OCI-LY1 (cell line): ENCODE measurements around the gene CTDSP1.

Experiments
- H2AFZ ChIP-seq: fragments of 200-600 bp; sonication (generic), shearing (Covaris generic); 2 replicates; pipeline ENCODE4 v1.6.0; 2014; ENCODE audit warnings: antibody characterized with exemption, mild to moderate bottlenecking, low read length
- H3F3A ChIP-seq: fragments of 200-600 bp; sonication (generic), shearing (Covaris generic); 2 replicates; pipeline ENCODE4 v1.6.0; 2014; ENCODE audit warnings: mild to moderate bottlenecking, antibody characterized with exemption, low read length, moderate library complexity; ENCODE audit not compliant: insufficient read depth
- H3K27ac ChIP-seq: fragments of 200-600 bp; sonication (generic); 2 replicates; pipeline ENCODE4 v1.5.1; 2014; ENCODE audit warnings: low read length, mixed run types, mild to moderate bottlenecking, low read depth; ENCODE audit not compliant: poor library complexity, severe bottlenecking
- H3K27me3 ChIP-seq: fragments of 200-600 bp; sonication (generic); 2 replicates; pipeline ENCODE4 v1.6.0; 2014; ENCODE audit warnings: antibody characterized with exemption, mild to moderate bottlenecking, low read length, moderate library complexity; ENCODE audit not compliant: insufficient read depth
- H3K36me3 ChIP-seq: fragments of 200-600 bp; sonication (generic); 2 replicates; pipeline ENCODE4 v1.6.1; 2014; ENCODE audit warnings: mild to moderate bottlenecking, antibody characterized with exemption, low read length, moderate library complexity, mixed read lengths; ENCODE audit not compliant: insufficient read depth
- H3K4me1 ChIP-seq: fragments of 200-600 bp; sonication (generic); 2 replicates; pipeline ENCODE4 v1.5.1; 2014; ENCODE audit warnings: mild to moderate bottlenecking, low read length, moderate library complexity; ENCODE audit not compliant: insufficient read depth, severe bottlenecking
- H3K4me2 ChIP-seq: fragments of 200-600 bp; sonication (generic), shearing (Covaris generic); 2 replicates; pipeline ENCODE4 v1.6.1; 2014; ENCODE audit warnings: low read length
- H3K4me3 ChIP-seq: fragments of 200-600 bp; sonication (generic); 2 replicates; pipeline ENCODE4 v1.5.1; 2014; ENCODE audit warnings: low read length, low read depth, mild to moderate bottlenecking, mixed read lengths; ENCODE audit not compliant: poor library complexity, severe bottlenecking
- H3K79me2 ChIP-seq: fragments of 200-600 bp; shearing (Covaris generic); 2 replicates; pipeline ENCODE4 v1.6.1; 2016; ENCODE audit warnings: mixed run types, low read length, mixed read lengths; ENCODE audit not compliant: insufficient read depth
- H3K9ac ChIP-seq: fragments of 200-600 bp; sonication (generic), shearing (Covaris generic); 2 replicates; pipeline ENCODE4 v1.6.1; 2014; ENCODE audit warnings: mild to moderate bottlenecking, low read length, mixed read lengths
- H3K9me2 ChIP-seq: fragments of 200-600 bp; sonication (generic), shearing (Covaris generic); 2 replicates; pipeline ENCODE4 v1.6.1; 2014; ENCODE audit warnings: low read depth, mild to moderate bottlenecking, low read length, mixed read lengths
- H3K9me3 ChIP-seq: fragments of 200-600 bp; shearing (Covaris generic); 2 replicates; pipeline ENCODE4 v1.6.1; 2014; ENCODE audit warnings: low read length, mixed read lengths
- H4K20me1 ChIP-seq: fragments of 200-600 bp; sonication (generic), shearing (Covaris generic); 2 replicates; pipeline ENCODE4 v1.6.0; 2016; ENCODE audit warnings: mild to moderate bottlenecking, low read length; ENCODE audit not compliant: insufficient read depth
- CTCF ChIP-seq: fragments of 200-600 bp; sonication (generic), shearing (Covaris generic); IDR thresholded peaks from 2 replicates; pipeline ENCODE4 v1.5.1; 2017; ENCODE audit warnings: mild to moderate bottlenecking, antibody characterized with exemption, low read length, moderate library complexity, mixed read lengths
- EZH2 ChIP-seq: fragments of 200-600 bp; sonication (generic), shearing (Covaris generic); IDR thresholded peaks from 2 replicates; pipeline ENCODE4 v1.8.0; 2017; ENCODE audit warnings: borderline replicate concordance, mixed run types, mild to moderate bottlenecking, antibody characterized with exemption, low read length, moderate library complexity, mixed read lengths

Gene CTDSP1

GRCh38 chr2:218363736-218364135 lies 35.9 kb upstream of the CTDSP1 start:
- Histone ChIP-seq H3K4me2 (no peak overlapping the region), H3F3A (no peaks in the 10 kb centered on the region), H3K4me1 (peaks cover 10% of the 10 kb centered on the region), H4K20me1 (no peaks in the 10 kb centered on the region), H3K9ac (no peak overlapping the region), H2AFZ (no peak overlapping the region), H3K79me2 (no peaks in the 10 kb centered on the region), H3K9me3 (no peaks in the 10 kb centered on the region), H3K36me3 (no peaks in the 10 kb centered on the region; the same call in 1 of the 2 replicates), H3K9me2 (no peaks in the 10 kb centered on the region), H3K27me3 (peaks cover 21% of the 10 kb centered on the region; the same call in 1 of the 2 replicates), H3K4me3 (no peak overlapping the region), H3K27ac (no peak overlapping the region)
- TF ChIP-seq EZH2 (no peak), CTCF (no peak)

DNA sequence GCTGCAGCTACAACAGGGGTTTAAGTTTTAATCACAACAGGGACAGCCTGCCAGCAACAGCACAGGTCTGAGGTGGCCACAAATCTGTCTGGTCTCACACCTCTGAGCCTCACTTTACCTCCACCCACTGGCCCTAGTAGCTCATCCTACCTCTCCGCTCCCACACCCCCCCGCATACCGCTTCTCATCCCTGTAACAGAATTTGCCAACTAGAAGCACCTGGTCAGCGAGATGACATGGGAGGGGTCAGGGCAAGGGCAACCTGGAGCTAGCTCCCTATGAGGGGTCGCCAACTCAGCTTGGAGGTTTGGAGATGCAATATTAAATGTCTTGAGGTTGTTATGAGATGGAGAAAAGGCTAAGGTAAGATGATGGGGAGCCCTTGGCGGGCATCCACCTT lies 35.5 kb upstream of the CTDSP1 start:
- H3K79me2 ChIP-seq, result no peaks in the 10 kb centered on the region
- H3K4me2 ChIP-seq, result no peak overlapping the region
- H3K4me1 ChIP-seq, result peaks cover 10% of the 10 kb centered on the region
- H2AFZ ChIP-seq, result no peak overlapping the region
- H3K4me3 ChIP-seq, result no peak overlapping the region
- H3K27ac ChIP-seq, result no peak overlapping the region
- peaks cover 21% of the 10 kb centered on the region; the same call in 1 of the 2 replicates for H3K27me3 ChIP-seq
- H3K9ac ChIP-seq, result no peak overlapping the region
- H4K20me1 ChIP-seq, result no peaks in the 10 kb centered on the region
- no peaks in the 10 kb centered on the region for H3K9me2 ChIP-seq
- TF ChIP-seq EZH2, result no peak
- no peak for TF ChIP-seq CTCF
- no peaks in the 10 kb centered on the region for H3F3A ChIP-seq
- no peaks in the 10 kb centered on the region; the same call in 1 of the 2 replicates for H3K36me3 ChIP-seq
- no peaks in the 10 kb centered on the region for H3K9me3 ChIP-seq

GRCh38 chr2:218366621-218367414 lies 32.9 kb upstream of the CTDSP1 start:
- Histone ChIP-seq H3K4me1 (peaks cover 10% of the 10 kb centered on the region), H2AFZ (no peak overlapping the region)

More at GRCh38 chr2:218366621-218367414, 32.9 kb upstream of the CTDSP1 start:
- H3K9me3 ChIP-seq, result no peaks in the 10 kb centered on the region
- no peaks in the 10 kb centered on the region for H3K9me2 ChIP-seq
- peaks cover 17% of the 10 kb centered on the region; the same call in 1 of the 2 replicates for H3K27me3 ChIP-seq
- no peak overlapping the region for H3K9ac ChIP-seq
- peak overlapping the region; percentile 58 for H3K4me3 ChIP-seq
- no peak overlapping the region for H3K27ac ChIP-seq
- no peaks in the 10 kb centered on the region for H4K20me1 ChIP-seq
- TF ChIP-seq EZH2 (no peak), CTCF (no peak)
- no peaks in the 10 kb centered on the region for H3F3A ChIP-seq
- peak overlapping the region; percentile 73 for H3K4me2 ChIP-seq
- H3K79me2 ChIP-seq, result no peaks in the 10 kb centered on the region
- no peaks in the 10 kb centered on the region; the same call in 1 of the 2 replicates for H3K36me3 ChIP-seq
